GM12874 (cell line): Measurements from ENCODE around the gene TMEM187.

Source experiments
- TF ChIP-seq, protein P1 (sequence below): IDR thresholded peaks from 2 replicates; pipeline ENCODE4 v1.5.1; 2011; ENCODE audit warnings: low read depth, mild to moderate bottlenecking, control low read depth, low read length, moderate library complexity; ENCODE audit not compliant: insufficient read depth

TMEM187 gene

DNA sequence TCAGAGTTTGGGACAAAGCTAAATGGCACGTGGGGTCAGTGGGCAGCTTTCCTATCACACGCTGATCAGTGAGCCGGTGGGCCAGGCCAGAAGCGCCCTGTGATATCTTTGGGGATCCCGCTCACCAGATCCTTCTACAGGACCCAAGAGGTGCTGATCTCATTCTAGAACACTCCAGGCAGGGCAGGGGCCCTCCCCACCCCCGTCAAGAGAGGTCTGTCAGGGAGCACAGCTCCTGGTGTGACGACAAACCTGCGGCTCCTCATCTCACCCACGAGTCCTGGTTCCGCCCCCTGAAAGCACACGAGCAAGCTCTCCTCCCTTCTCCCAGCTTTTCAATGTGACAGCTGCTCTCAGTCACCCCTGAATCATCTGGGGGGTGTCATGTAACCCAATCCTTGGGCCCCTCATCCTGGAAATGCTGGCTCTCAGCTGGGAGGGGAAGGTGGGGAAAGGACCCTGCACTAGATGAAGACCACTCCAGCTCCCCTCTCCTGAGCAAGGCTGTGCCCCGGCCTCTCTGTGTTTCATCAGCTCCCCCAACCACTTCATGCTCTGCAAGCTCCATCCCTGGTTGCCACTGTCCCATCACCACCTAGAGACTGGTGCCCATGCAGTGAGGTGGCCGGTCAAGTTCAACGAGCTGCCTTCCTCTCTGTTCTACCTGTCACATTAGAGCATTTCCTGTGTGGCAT, 5.6 kb upstream of the TMEM187 start:
- TF ChIP-seq, protein P1, sequence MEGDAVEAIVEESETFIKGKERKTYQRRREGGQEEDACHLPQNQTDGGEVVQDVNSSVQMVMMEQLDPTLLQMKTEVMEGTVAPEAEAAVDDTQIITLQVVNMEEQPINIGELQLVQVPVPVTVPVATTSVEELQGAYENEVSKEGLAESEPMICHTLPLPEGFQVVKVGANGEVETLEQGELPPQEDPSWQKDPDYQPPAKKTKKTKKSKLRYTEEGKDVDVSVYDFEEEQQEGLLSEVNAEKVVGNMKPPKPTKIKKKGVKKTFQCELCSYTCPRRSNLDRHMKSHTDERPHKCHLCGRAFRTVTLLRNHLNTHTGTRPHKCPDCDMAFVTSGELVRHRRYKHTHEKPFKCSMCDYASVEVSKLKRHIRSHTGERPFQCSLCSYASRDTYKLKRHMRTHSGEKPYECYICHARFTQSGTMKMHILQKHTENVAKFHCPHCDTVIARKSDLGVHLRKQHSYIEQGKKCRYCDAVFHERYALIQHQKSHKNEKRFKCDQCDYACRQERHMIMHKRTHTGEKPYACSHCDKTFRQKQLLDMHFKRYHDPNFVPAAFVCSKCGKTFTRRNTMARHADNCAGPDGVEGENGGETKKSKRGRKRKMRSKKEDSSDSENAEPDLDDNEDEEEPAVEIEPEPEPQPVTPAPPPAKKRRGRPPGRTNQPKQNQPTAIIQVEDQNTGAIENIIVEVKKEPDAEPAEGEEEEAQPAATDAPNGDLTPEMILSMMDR: no peak

DNA sequence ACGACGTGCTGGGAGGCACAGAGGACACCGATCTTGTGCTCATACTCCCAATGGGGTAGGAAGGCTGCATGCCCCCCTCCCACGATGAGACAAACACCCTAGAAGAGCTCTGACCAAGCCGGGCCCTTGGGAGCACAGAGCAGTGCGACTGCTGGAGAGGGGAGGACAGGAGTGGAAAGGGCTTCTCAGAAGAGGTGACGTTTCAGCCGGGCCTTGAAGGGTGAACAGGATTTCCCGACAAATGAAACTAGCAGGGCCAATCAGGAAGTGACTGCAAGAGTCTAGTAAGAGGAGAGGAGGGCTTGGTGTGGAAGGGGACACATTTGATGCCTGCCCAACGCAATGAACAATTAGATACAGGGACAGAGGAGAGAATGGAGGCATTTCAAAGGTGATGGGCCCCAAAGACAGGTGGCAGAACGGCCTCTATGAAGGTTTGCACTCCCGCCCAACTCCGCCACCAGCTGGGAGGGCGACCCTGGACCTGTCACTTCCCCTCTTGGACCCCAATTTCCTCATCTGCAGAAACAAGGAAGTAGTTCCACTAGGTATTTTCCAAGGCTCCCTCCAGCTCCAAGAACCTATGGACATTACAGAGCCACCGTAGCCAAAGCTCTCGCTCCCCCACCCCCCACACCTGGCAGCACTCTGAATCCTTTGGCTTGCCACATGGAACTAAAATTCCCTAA, 4.9 kb upstream of the TMEM187 start:
- TF ChIP-seq, protein P1: no peak

DNA sequence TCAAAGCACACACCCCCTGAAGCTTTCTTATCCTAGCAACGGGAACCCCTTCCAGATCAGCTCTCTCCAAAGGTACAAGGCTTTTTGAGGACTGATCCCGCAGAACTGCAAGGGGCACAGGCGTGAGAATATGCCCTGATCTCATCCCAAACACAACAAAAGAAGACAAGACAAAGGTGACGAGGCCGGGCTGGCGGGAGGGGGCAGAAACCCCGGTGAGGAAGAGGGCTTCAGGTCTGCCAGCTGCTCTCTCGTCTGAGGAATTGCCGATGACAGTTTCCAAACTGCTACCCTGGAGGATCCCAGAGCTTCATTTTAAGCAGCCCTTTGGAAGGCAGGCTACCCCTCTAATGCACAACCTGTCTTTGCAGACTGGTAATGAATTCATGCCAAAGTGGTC, 4.3 kb upstream of the TMEM187 start:
- TF ChIP-seq, protein P1: no peak

DNA sequence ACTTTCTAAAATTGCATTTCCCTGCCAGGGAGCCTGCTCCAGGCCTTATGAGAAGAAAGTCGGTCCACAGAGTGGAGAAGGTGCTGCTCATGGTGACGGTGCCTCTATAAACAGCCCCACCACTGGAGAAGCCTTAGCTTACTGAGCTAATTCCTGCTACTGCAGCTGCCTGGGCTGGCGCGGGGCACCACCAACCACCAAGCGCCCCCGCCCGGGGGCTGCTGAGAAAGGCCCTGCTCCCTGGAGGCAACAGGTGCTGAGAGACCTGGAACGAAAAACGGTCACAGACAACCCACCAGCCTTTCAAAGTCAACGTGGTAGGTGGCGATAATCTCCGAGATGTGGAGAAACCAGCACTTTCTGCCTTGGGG, 3.8 kb upstream of the TMEM187 start:
- TF ChIP-seq, protein P1: peak; percentile 21; the same call in 1 of the 2 replicates

DNA sequence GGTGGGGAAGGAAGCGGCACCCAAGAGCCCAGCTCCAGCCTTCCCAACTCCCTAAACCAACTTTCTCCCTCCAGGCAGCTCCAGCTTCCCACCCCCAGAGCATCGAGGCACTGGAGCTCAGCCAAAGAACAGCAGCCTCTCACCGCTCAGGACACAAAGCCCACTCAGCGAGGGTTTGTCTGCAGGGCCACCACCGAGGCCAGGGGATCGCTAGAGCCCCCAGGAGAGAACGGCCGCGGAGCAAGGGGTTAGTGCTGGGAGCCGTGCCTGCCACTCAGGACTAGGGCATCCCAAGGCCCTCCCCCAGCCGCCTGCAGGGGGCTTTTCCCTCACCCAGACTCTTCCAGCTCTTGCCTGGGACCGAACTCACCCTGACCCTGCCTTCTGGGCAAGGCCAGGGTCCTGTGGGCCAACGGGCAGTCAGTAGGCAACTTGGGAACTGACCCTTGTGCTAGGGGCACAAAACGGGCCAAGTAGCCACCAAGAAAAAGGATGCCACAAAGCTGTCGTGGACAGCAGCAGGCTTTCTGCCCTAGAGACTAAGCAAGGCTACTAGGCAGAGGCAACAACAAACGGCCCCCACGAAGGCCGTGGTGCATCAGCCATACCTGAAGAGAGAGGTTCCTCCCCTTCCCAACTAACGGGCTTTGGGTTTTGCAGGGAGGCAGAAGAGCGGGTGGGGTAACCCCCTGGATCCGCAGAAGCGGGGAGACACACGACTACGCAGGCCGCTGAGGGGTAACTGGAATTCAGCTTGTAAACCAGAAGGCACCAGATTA, 3.2 kb upstream of the TMEM187 start:
- TF ChIP-seq, protein P1: no peak

DNA sequence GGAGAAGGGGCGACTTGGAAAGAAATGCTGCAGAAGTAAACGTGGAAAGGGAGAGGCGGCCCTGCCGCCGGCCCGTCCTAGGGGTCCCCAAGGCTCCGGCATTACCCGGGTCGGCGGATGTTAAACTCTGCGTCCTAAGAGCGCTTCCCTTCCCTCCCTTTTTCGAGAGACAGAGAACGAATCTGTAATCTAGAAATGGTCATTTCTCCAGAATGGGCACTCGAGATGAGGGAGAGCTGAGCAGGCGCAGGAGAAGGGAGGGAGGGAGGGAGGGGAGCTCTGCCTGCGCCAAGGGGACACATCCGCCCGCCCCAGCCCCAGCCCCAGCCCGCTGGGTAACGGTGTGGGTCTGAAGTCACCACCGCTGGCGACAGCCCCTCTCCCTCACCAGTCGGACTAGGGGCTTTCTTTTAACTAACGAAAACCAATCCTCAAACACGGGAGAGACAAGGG, 2.6 kb upstream of the TMEM187 start:
- TF ChIP-seq, protein P1: no peak

DNA sequence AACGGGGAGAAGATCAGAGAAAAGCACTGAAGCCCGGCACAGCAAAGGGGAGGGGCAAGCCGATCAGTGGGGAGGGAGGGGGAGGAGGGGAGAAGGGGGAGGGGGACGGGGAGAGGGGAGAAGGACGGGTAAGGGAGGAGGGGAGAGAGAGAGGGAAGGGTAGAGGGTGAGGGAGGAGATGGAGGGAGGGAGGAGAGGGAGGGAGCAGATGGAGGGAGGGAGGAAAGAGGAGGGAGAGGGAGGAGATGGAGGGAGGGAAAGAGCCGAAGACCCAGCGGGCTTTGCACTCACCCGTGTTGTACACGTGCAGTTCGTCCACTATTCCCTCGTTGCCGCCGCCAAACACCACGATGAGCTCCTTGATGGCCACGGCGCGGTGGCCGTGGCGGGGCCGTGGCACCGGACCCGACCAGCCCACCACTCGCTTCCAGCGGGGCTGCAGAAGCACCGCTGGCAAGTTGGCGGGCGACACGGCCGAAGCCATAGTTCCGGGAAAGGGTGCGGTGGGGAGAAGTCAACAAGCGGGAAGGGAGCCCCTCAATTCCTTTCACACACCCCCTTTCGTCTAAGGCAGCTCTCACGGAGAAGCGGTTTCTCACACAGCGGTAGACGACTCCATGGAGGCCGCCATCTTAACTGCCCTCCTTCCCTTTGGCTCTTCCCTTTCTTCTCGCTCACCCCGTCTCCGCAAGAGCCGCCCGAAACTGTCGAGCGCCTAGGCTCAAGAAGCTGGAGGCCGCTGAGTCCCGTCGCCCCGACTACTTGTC, 2.0 kb upstream of the TMEM187 start:
- TF ChIP-seq, protein P1: no peak
